H54 (cell line): ENCODE results near the gene SMAD2.

Experiments used
- DNase-seq: peaks from one replicate; pipeline ENCODE4 v3.0.0; 2011; ENCODE audit warnings: low spot score, mixed read lengths; ENCODE audit not compliant: insufficient read length
- FAIRE-seq: peaks from 3 replicates; lab custom pipeline; 2011; peaks lifted over from hg19 to GRCh38; lab: Jason Lieb, UNC
- POLR2A ChIP-seq: IDR thresholded peaks from 2 replicates; pipeline ENCODE4 v1.6.1; 2011; ENCODE audit warnings: low read depth, mild to moderate bottlenecking, low read length

The SMAD2 gene

DNA sequence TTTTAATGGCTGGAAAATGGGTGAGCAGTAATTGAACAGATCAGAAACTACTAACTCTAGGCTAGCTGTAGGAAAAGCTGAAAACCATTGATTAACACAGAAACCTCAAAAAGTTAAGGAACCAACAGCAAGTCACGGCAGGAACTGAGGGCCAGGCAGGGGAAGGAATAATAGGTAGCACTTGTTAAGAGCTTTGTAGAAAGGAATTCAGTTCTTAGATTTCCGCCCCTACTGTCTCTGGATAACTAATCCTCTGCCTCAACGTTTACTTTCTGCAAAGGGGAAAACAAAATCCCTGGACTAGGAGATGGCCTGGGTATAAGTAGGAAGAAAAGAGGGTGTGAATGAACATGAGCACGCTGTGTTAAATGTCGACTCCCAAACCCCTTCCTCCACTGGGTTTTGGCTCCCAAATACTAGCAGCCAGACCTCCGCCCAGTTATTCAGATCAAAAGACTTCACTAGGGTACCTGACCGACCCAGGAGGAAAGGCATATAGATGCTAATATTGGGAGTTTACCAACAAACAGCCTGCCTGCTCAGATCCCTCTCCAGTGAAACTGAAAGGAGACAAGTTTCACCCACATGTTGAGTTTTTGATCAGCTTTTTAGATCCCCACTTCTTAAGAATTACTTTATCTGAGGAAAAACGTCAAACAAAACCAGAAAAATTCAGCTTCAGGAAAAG is 12.4 kb downstream of the SMAD2 start:
- DNase-seq (no peak), FAIRE-seq (no peak)
- no peak for TF ChIP-seq POLR2A

DNA sequence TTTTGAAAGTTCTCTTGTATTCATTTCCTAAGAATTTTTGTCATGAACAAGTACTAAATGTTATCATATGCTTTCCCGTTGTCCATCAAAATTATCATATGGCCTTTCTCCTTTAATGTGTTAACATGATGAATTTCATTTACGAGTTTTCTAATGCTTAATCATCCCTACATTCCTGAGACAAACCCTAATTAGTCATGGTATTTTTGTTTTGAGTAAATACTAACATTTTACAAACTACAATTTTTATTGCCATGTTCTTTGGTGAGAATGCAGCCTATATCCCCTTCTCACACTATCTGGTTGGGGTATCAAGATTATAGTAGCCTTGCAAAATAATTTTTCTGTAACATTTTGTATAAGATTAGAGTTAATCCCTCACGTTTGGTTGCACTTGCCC is 14.5 kb downstream of the SMAD2 start:
- FAIRE-seq (no peak), DNase-seq (no peak)
- no peak for TF ChIP-seq POLR2A

DNA sequence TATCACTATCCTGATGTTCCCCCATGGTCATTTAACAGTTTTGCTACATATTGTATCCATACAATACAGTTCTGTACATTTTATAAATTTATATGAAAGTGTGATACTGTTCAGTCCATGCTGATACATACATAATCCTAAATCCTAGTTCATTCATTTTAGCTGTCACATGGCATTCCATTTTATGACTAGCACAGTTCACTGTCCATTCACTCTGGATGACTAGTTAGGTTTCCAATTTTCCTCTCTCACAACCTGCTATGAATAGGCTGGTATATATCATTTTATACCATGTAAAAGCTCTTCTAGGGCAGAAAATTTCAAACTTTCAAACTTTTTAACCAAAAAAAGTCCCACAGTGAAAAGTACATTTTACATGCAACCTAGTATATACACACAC is 15.2 kb downstream of the SMAD2 start:
- FAIRE-seq = no peak
- no peak for TF ChIP-seq POLR2A
- DNase-seq = no peak

DNA sequence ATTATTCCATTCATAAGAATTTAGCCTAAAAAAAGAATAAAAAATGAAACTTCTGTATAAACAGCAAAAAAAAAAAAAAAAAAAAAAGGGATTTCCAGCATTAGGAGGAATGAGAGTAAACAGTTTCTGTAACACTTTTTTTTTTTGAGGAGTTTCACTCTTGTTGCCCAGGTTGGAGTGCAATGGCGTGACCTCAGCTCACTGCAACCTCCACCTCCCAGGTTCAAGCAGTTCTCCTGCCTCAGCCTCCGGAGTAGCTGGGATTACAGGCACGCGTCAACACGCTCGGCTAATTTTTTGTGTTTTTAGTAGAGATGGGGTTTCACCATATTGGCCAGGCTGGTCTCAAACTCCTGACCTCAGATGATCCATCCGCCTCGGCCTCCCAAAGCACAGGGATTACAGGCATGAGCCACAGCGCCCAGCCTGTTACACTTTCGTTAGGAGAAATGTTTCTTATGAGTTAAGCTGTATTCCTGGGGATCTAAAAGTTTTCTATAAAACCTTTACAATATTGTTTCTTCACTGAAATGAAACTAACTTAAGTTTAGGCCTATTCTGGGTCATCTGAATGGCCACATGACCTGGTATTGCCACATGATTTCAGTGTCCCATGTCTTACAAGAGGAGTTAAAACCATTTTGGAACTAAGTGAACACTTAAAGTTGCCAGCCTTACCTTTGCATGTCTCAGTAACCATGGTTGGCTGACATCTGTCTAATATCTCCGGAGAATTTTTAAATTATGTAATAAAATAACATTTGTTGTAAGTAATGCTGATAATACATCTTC is 17.5 kb downstream of the SMAD2 start:
- DNase-seq (no peak), FAIRE-seq (no peak)
- TF ChIP-seq POLR2A = no peak

DNA sequence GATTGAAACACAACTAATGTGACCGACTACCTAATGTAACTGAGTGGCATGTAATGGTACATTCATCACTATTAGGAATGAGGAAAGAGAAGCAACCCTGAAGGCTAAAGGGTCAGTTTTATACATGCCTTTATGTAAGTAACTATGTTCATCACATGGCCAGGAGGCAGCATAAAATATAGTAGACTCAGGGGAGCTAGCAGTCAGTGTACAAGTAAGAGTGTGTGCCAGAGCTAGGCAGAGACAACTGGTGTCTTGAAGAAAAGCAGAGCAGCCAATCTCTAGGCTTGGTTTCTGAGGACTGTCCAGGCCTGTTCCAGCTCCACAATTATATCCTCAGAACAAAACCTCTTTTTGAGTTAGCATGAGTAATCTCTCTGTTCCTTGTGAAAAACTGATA is 18.1 kb downstream of the SMAD2 start:
- FAIRE-seq = no peak
- no peak for DNase-seq
- TF ChIP-seq POLR2A = no peak

- no peak for TF ChIP-seq POLR2A
- DNase-seq (no peak), FAIRE-seq (no peak)
Observed at GRCh38 chr18:47911877-47912276, 18.6 kb downstream of the SMAD2 start.

GRCh38 chr18:47909484-47909883 is 21.0 kb downstream of the SMAD2 start:
- FAIRE-seq = no peak
- DNase-seq = no peak
- TF ChIP-seq POLR2A = no peak

DNA sequence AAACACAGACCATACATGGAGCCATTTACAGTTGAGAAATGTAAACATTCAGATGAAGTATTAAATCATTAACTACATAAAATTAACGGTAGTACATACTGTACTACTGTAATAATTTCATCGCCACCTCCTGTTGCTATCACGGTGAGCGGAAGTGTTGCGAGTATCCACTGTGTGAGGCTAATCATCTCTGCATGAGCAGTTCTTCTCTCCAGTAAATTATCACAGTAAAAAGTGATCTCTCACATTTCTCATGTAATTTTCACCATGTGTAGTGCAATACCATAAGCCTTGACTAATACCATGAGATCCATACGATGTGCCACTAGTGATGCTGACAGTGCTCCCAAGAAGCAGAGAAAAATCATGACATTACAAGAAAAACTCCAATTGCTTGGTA is 21.9 kb downstream of the SMAD2 start:
- no peak for FAIRE-seq
- no peak for TF ChIP-seq POLR2A
- DNase-seq = no peak

DNA sequence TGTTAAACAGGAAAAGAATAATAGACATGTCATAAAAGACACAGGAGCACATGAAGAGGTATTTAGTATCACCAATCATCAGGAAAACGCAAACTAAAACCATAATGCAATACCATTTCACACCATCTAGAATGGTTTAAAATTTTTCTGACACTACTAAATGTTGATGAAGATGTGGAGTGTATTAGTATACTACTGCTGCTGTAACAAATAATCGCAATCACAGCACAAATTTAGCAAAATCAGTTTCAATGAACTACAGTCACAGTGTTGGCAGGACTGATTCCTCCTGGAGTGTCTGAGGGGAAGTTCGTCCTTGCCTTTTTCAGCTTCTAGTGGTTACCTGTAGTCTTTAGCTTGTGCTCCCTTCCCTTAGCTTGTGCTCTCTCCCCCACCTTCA is 24.1 kb downstream of the SMAD2 start:
- no peak for FAIRE-seq
- no peak for DNase-seq
- TF ChIP-seq POLR2A = no peak

- no peak for TF ChIP-seq POLR2A
- no peak for DNase-seq
- no peak for FAIRE-seq
Observed at GRCh38 chr18:47903809-47904208, 26.6 kb downstream of the SMAD2 start.

DNA sequence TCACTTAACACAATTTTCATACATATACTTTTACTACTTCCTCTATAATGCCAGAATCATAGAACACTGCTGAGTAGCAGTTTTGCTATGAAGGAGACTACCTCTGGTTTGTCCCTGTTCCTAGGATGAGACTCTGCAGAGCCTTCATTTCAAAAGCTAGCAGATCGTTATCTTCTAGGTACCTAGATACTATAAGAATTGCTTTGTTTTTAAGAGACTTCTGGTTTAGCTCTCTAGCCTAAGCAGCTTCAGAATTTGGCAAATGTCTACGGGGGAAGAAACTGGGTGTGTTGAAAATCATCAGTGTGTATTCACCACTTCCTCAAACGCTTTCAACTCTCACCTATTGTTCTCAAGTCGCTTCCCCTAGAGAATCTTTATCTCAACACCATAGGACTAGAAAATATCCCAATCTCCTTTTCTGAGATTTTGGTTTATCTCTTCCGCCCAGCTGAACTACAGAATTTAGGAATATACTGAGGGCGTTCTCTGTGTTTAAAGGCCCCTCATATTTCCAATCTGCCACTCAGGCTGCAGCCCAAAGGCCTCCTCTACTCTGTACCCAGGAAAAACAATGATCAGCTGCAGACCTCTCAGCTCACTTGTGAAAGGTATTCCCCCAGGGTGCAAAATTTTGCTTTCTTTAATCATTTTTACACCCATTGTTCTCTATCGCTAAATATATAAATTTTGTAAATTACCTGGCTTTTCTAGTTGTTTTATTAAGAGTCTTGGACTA is 28.7 kb downstream of the SMAD2 start:
- TF ChIP-seq POLR2A = no peak
- FAIRE-seq (no peak), DNase-seq (no peak)

GRCh38 chr18:47899107-47899840 is 31.2 kb downstream of the SMAD2 start:
- FAIRE-seq (no peak), DNase-seq (no peak)
- TF ChIP-seq POLR2A = no peak

GRCh38 chr18:47898696-47899095 is 31.8 kb downstream of the SMAD2 start:
- no peak for DNase-seq
- FAIRE-seq = no peak

DNA sequence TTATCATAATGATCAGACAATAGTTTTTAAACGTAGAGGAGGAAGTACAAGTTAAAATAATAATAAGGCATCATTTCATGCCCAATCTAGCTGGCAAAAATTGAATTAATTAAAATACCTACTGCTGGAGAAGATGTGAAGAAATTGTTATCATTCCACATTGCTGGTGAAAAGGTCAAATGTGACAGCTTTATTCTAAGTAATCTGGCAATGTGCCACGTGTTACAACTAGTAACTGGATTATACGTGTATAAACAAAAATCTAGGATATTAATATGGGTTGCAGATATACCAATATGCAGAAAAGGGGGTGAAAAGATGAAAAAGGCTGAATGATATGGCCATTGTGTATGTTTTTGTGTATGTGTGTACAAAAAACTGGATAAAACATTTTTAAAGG is 32.4 kb downstream of the SMAD2 start:
- DNase-seq (no peak), FAIRE-seq (no peak)
- no peak for TF ChIP-seq POLR2A

More at GRCh38 chr18:47898696-47899095, 31.8 kb downstream of the SMAD2 start:
- no peak for TF ChIP-seq POLR2A
